Smooth muscle cell of trachea (primary cell): ENCODE results near the gene FBXL14. TPM values are rescaled to one million over a fixed set of nuclear protein-coding genes. Genes with fewer than 3 reads are reported as not detected.

Experiments used
- total RNA-seq: library from RNA; depleted of rRNA; stranded (reverse); fragments of >200 nt; gene quantifications from 2 replicates; pipeline ENCODE4 v1.2.1, GENCODE V29; 2014

FBXL14 gene
- total RNA-seq = 8.0 and 10.4 TPM in 2 replicates

DNA sequence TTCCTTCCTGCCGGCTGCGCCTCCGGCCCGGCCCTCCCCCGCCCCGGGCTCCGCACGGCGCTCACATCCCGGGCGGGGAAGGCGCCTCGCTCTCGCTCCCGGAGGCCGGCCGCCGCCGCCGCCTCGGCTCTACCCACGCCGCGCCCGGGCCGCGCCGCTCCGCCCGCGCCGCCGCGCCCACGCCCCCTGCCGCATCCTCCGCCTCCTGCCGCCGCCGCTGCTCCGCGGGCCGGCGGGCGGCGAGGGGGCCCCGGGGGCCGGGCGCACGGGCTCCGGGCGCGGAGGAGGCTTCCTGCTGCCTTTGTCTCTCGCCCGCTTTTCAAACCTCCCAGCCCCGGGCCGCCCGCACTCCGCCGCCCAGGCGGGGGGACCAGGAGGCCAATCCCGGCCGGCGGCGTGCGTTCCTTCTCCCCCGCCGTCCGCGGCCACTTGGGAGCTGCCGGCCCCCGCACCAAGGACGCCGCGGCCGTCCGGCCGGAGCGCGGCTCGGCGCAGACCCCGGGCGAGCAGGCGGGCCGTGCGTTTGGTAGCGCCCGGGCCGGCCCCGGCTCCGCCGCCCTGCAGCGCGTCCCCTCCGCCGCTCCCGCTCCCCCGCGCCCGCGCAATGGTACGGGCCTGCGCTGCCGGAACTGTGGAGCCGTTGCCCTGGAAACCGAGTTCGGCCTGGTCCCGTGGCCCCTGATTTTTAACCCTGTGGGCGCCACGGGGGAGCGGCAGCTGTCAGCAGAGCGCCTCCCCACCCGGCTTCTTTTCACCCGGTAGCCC, at the start of gene FBXL14:
Gene FBXL14 (minus strand): TSS at position 321 of the 765 bp plus-strand sequence. CDS start 515 bp downstream, outside the sequence.

DNA sequence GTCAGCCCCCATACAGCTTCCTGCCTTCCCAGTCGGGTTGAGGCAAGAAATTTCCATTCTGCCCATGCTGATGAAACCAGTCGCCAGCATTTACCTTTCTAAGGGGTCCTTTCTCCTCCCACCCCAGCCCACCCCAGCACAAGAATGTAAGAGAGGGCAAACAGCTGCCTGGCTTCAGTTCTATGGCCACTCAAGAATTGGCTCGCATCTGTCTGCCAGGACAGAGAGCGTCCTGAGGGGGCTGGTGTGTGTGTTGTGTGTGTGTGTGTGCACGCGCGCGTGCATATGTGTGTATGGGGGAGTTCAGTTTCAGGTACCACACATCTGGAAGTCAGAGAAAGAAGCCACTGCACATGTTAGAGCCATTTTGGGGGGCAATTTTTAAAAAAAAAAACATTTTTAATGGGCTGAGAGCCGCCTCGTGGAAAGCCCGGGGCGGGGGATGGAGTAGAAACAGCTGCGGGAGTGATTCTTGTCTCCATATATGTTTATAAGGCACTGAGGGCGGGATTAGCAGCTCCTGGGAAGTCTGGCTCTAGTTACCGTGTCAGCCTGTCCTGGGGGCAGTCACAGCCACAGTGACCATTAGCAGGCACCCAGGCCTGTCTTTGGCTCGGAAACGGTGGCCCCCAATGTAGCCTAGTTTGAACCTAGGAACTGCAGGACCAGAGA, 34.4 kb upstream of the FBXL14 start, which contains the start of gene WNT5B:
Gene WNT5B (plus strand): TSS at position 566 of the 672 bp plus-strand sequence. CDS start 2,124 bp downstream, outside the sequence.

Other genes with a start within 250 kb of the FBXL14 start
- 158 and 206 TPM in 2 replicates for gene WNT5B, start 34.6 kb upstream of the FBXL14 start, total RNA-seq
- gene ADIPOR2, start 96.5 kb upstream of the FBXL14 start, total RNA-seq = 24.5 and 43.1 TPM in 2 replicates
- not detected in 2 replicates for gene LRTM2, start 226.0 kb upstream of the FBXL14 start, total RNA-seq